Spleen (tissue), 11 donors: ENCODE measurements around the gene HAAO. TPM values are rescaled to one million over a fixed set of nuclear protein-coding genes. Genes with fewer than 3 reads are reported as not detected.
A peak's percentile ranks its signal among the peaks of the same experiment; 100 is the strongest.

Experiments
- DNase-seq: peaks from one replicate; pipeline ENCODE4 v3.0.0-alpha.2; 2020
- H3K27ac ChIP-seq, 8 donors: fragments of 200-600 bp; sonication (generic) in 7 of 8; 1 replicate in 4 of 8; 2 replicates in 4 of 8; pipeline versions ENCODE4 v1.5.0 to v1.8.0; 2016 to 2021; ENCODE audit warnings: inconsistent platforms in 4 of 8, mild to moderate bottlenecking in 4 of 8, moderate library complexity in 1 of 8
- H3K27me3 ChIP-seq, 7 donors: fragments of 200-600 bp; sonication (generic) in 6 of 7; replicated peaks in 1 of 7; 1 replicate in 4 of 7; 2 replicates in 3 of 7; pipeline versions ENCODE4 v1.5.0 to v1.8.0; 2016 to 2021; ENCODE audit warnings: inconsistent platforms in 3 of 7, mild to moderate bottlenecking in 1 of 7
- H3K36me3 ChIP-seq, 6 donors: fragments of 200-600 bp; sonication (generic) in 5 of 6; 1 replicate in 4 of 6; 2 replicates in 2 of 6; pipeline versions ENCODE4 v1.5.0 to v1.8.0; 2016 to 2021; ENCODE audit warnings: inconsistent platforms in 2 of 6
- H3K4me1 ChIP-seq, 6 donors: fragments of 200-600 bp; sonication (generic) in 5 of 6; 1 replicate in 3 of 6; 2 replicates in 3 of 6; pipeline versions ENCODE4 v1.5.0 to v1.8.0; 2016 to 2021; ENCODE audit warnings: inconsistent platforms in 3 of 6
- H3K4me3 ChIP-seq, 8 donors: fragments of 200-600 bp; sonication (generic) in 7 of 8; 1 replicate in 4 of 8; 2 replicates in 4 of 8; pipeline versions ENCODE4 v1.5.0 to v1.8.0; 2016 to 2021; ENCODE audit warnings: inconsistent platforms in 4 of 8, mild to moderate bottlenecking in 4 of 8, moderate library complexity in 2 of 8
- H3K9me3 ChIP-seq, 8 donors: fragments of 200-600 bp; sonication (generic) in 7 of 8; 1 replicate in 4 of 8; 2 replicates in 4 of 8; pipeline versions ENCODE4 v1.5.0 to v1.8.0; 2016 to 2021; ENCODE audit warnings: inconsistent platforms in 4 of 8
- POLR2A ChIP-seq, 3 donors: fragments of 450-650 bp; IDR thresholded peaks; one replicate each; pipeline ENCODE4 v1.5.1; 2017; ENCODE audit warnings: antibody characterized with exemption in 3 of 3, mild to moderate bottlenecking in 1 of 3
- POLR2AphosphoS5 ChIP-seq, 3 donors: sonication (generic); formaldehyde crosslinking; IDR thresholded peaks; one replicate each; pipeline ENCODE4 v1.5.1; 2017; ENCODE audit warnings: antibody characterized with exemption in 3 of 3
- WGBS, 5 donors: extraction: QIAGEN DNeasy Blood & Tissue Kit in 3 of 5; methylation state at CpG; one replicate each; pipeline versions ENCODE4 v1.1.5 to v1.1.7; 2013 to 2018; 5-methylcytosine and 5-hydroxymethylcytosine counted together
- intact Hi-C: fragments of 100-400 bp; cut with DNase I; formaldehyde crosslinking; loops from one replicate; pipeline ENCODE4 v1.15.0; 2023; ENCODE audit warnings: low total_unique reads
- polyA plus RNA-seq, 3 donors: library from polyadenylated mRNA; stranded (reverse); fragments of 200-250 nt; gene quantifications; one replicate each; pipeline ENCODE4 v1.2.1, GENCODE V29; 2013
- total RNA-seq, 7 donors: library from RNA; depleted of rRNA in 3 of 7; stranded (reverse); fragments of >200 nt in 3 of 7; fragmentation: NEBNext Ultra II Directional in 4 of 7; extraction: Animal tissue kit (Norgen Biotek cat#: 25700) in 4 of 7; gene quantifications; one replicate each; pipeline versions ENCODE4 v1.1.0 to v1.2.1, GENCODE V29; 2016 to 2021
- TF ChIP-seq, protein P1 (sequence below), 11 experiments: fragments of 200-600 bp in 7 of 11; fragments of 450-650 bp in 4 of 11; sonication (generic) in 4 of 11; IDR thresholded peaks in 8 of 11; conservative IDR thresholded peaks in 3 of 11; 1 replicate in 7 of 11; 2 replicates in 4 of 11; pipeline versions ENCODE4 v1.4.0 to v1.8.0; 2016 to 2021; ENCODE audit warnings: antibody characterized with exemption in 11 of 11, inconsistent platforms in 4 of 11, mild to moderate bottlenecking in 1 of 11
- donor health status: healthy with polysubstance abuse.
- donor health status: DM: no; HTN: no; CAD: no; lungs with moderate emphysema.
- donor health status: DM: no; HTN: no; CAD: no.
- donor health status: Bipolar disorder and iron deficiency.
- donor health status: healthy.
- donor health status: DM: no; HTN: no; CAD: no.
- donor health status: DM: yes; HTN: yes; CAD: no.

Gene HAAO
- total and polyA plus RNA-seq, 10 donors, result 2.4 to 12.3 (median 8.0) TPM

DNA sequence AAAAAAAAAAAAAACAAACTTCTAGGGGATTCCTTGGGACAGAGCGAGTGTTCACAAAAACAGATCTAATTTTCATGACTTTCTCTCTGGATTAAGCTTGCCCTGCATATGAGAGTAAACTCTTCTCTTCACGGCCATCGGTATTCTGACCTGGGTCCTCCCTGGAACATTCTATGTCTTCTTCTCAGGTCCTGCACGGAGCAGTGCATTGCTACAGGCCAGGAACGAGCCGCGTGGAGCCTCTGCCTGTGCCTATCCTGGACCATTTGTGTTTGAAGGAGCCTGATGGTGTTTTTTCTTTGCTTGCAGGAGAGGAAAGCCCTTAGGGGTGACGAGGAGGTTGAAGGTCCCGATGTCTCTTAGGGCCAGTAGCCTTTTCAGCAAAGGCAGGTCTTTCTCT is 26.7 kb downstream of the HAAO start:
- Histone ChIP-seq H3K27ac (no peak overlapping the region), H3K4me3 (no peak overlapping the region), H3K36me3 (peaks cover 0 to 12% (median 0%) of the 10 kb centered on the region in 6 donors), H3K27me3 (no peaks in the 10 kb centered on the region), H3K4me1 (peaks cover 0 to 40% (median 0%) of the 10 kb centered on the region in 6 donors), H3K9me3 (no peaks in the 10 kb centered on the region)
- intact Hi-C loops, result no loop called here
- TF ChIP-seq POLR2AphosphoS5 (IDR thresholded peaks at IDR 0.05), result no peak
- TF ChIP-seq, protein P1, sequence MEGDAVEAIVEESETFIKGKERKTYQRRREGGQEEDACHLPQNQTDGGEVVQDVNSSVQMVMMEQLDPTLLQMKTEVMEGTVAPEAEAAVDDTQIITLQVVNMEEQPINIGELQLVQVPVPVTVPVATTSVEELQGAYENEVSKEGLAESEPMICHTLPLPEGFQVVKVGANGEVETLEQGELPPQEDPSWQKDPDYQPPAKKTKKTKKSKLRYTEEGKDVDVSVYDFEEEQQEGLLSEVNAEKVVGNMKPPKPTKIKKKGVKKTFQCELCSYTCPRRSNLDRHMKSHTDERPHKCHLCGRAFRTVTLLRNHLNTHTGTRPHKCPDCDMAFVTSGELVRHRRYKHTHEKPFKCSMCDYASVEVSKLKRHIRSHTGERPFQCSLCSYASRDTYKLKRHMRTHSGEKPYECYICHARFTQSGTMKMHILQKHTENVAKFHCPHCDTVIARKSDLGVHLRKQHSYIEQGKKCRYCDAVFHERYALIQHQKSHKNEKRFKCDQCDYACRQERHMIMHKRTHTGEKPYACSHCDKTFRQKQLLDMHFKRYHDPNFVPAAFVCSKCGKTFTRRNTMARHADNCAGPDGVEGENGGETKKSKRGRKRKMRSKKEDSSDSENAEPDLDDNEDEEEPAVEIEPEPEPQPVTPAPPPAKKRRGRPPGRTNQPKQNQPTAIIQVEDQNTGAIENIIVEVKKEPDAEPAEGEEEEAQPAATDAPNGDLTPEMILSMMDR (IDR thresholded peaks at IDR 0.05 in 8 of 11, conservative IDR thresholded peaks at IDR 0.05 in 3 of 11), result no peak
- no peak for TF ChIP-seq POLR2A (IDR thresholded peaks at IDR 0.05)
- no peak for DNase-seq
- 95 to 98% (median 96%) methylated on average over 9 of the region's 9 CpGs for WGBS, 5 donors

- 85 to 94% (median 90%) methylated on average over 1 to 2 of the region's 2 CpGs for WGBS, 5 donors
- Histone ChIP-seq H3K27me3 (no peaks in the 10 kb centered on the region), H3K36me3 (peaks cover 0 to 12% (median 0%) of the 10 kb centered on the region in 6 donors), H3K4me1 (peaks cover 0 to 40% (median 0%) of the 10 kb centered on the region in 6 donors), H3K4me3 (no peak overlapping the region), H3K27ac (peak overlapping the region in 2 of 8 donors; percentile 66 to 82), H3K9me3 (no peaks in the 10 kb centered on the region)
- DNase-seq, result no peak
- intact Hi-C loops, result no loop called here
- TF ChIP-seq, protein P1 (IDR thresholded peaks at IDR 0.05 in 8 of 11, conservative IDR thresholded peaks at IDR 0.05 in 3 of 11), result no peak
- TF ChIP-seq POLR2AphosphoS5 (IDR thresholded peaks at IDR 0.05), result no peak
- no peak for TF ChIP-seq POLR2A (IDR thresholded peaks at IDR 0.05)
Measured at GRCh38 chr2:42764901-42765300, 27.5 kb downstream of the HAAO start.

- Histone ChIP-seq H3K27me3 (no peaks in the 10 kb centered on the region), H3K4me1 (peaks cover 0 to 39% (median 0%) of the 10 kb centered on the region in 6 donors), H3K27ac (peak within 1 kb of the TSS in 5 of 8 donors; percentile 33 to 82 (median 66)), H3K36me3 (peaks cover 0 to 12% (median 0%) of the 10 kb centered on the region in 6 donors), H3K9me3 (no peaks in the 10 kb centered on the region), H3K4me3 (peak within 1 kb of the TSS in 2 of 8 donors; percentile 6 to 7)
- WGBS, 5 donors, result 33 to 48% (median 38%) methylated on average over 4 to 5 of the region's 5 CpGs
- TF ChIP-seq POLR2A (IDR thresholded peaks at IDR 0.05) (no peak), POLR2AphosphoS5 (IDR thresholded peaks at IDR 0.05) (peak in 1 of 3 donors; percentile 14)
- intact Hi-C loops, result no loop called here
- DNase-seq, result peak; percentile 82
Measured at GRCh38 chr2:42764096-42764495, 28.3 kb downstream of the HAAO start, which contains the start of gene OXER1. Gene OXER1, minus strand, starts transcription at chr2:42764135. Its CDS starts 73 bp downstream, at chr2:42764062.

- no peaks in the 10 kb centered on the region for H3K27me3 ChIP-seq
- H3K9me3 ChIP-seq, result no peaks in the 10 kb centered on the region
- H3K27ac ChIP-seq, result peak overlapping the region in 4 of 8 donors; percentile 33 to 82 (median 66)
- WGBS, 5 donors, result 92 to 96% (median 93%) methylated on average over 34 to 45 of the region's 45 CpGs
- H3K4me1 ChIP-seq, result peaks cover 0 to 33% (median 0%) of the 10 kb centered on the region in 6 donors
- intact Hi-C loops, result no loop called here
- H3K36me3 ChIP-seq, result peaks cover 0 to 12% (median 0%) of the 10 kb centered on the region in 6 donors
- TF ChIP-seq POLR2AphosphoS5 (IDR thresholded peaks at IDR 0.05) (no peak), POLR2A (IDR thresholded peaks at IDR 0.05) (no peak)
- TF ChIP-seq, protein P1 (IDR thresholded peaks at IDR 0.05 in 8 of 11, conservative IDR thresholded peaks at IDR 0.05 in 3 of 11), result no peak
- peak overlapping the region in 2 of 8 donors; percentile 6 to 7 for H3K4me3 ChIP-seq
- DNase-seq, result peak; percentile 79
Measured at GRCh38 chr2:42762823-42763804, 29.3 kb downstream of the HAAO start.
